GM13977 (cell line): Measurements from ENCODE around the gene NOSIP.

ENCODE experiments used
- DNase-seq: peaks from one replicate; pipeline ENCODE4 v3.0.0; 2012; ENCODE audit warnings: low spot score
- CTCF ChIP-seq: IDR thresholded peaks from 2 replicates; pipeline ENCODE4 v1.5.1; 2012; ENCODE audit warnings: mild to moderate bottlenecking, control low read depth; ENCODE audit not compliant: insufficient read depth; ENCODE audit errors: extremely low read depth, missing control alignments
- in situ Hi-C: fragments of 300-500 bp; cut with MboI; formaldehyde crosslinking; loops from one replicate; pipeline ENCODE4 v1.12.0; 2022; ENCODE audit warnings: low sequenced_read_pairs, low pct_unique_long_range_greater_than_20kb, mixed read lengths, inconsistent platforms; ENCODE audit not compliant: unreplicated experiment

Gene NOSIP

DNA sequence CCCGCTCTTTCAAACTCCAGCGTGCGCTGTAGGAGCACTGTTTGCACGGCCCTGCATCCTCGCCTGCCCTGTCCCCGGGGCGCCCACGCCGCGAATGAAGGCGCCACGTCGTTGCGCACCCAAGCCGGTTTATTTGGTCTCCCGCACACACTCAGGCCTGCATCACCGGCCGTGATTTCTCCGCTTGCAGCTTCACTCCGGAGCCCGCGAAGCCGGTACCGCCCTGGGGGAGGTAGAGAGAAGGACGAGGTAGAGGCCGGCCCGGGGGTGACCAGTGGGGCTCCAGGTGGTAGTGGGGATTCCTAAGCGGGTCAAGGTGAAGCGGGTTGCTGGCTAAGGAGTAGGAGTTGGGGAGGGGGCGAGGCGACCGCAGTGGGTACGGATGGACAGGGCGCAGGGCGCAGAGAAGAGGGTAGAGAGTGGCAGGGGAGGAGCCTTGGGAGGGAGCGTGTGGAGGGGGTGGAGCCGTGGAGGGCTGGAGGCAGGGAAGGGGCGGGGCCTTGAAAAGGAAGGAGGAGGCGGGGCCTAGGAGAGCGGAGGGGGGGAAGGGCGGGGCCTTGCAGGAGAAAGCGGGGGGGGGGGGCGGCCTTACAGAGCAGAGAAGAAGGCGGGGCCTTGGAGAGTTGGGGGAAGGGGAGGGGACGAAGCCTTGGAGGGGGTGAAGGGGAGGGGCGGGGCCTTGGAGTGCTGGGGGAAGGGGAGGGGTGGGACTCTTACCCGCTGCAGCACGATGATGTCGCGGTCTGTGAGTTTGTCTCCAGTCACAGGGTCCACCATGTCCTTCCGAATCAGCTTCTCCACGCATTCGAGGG, 24.6 kb downstream of the NOSIP start:
- TF ChIP-seq CTCF = no peak
- DNase-seq = no peak

GRCh38 chr19:49554701-49555181, 25.6 kb downstream of the NOSIP start:
- no peak for TF ChIP-seq CTCF
- DNase-seq = no peak
- in situ Hi-C loops = no loop called here

More for the DNA sequence above, 24.6 kb downstream of the NOSIP start:
- in situ Hi-C loops = no loop called here

- in situ Hi-C loops = no loop called here
- no peak for DNase-seq
- TF ChIP-seq CTCF = no peak
Observed at GRCh38 chr19:49553451-49554271, 26.7 kb downstream of the NOSIP start.

GRCh38 chr19:49552749-49553148, 27.6 kb downstream of the NOSIP start:
- in situ Hi-C loops = no loop called here
- no peak for TF ChIP-seq CTCF
- no peak for DNase-seq

DNA sequence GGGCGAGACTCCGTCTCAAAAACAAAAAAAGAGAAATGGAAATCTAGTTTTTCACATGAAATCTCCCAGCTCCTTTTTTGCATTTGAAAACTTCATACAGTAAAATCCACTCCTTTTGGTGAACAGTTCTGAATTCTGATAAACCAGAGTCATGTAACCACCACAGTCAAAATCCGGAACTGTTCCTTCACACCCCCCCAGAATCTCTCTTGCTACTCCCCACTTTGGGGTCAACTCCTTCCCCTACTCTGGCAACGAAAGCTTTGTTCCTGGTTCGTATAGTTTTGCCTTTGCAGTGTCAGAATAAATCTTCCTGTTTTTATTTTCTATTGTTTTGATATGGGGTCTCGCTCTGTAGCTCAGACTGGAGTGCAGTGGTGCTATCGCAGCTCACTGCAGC, 28.8 kb downstream of the NOSIP start:
- no peak for DNase-seq
- no peak for TF ChIP-seq CTCF
- in situ Hi-C loops = no loop called here

- no peak for TF ChIP-seq CTCF
- no peak for DNase-seq
- in situ Hi-C loops = no loop called here
Observed at GRCh38 chr19:49549045-49549444, 31.3 kb downstream of the NOSIP start.
